GM21390 (cell line): ENCODE results near the gene POPDC2.

Experiments used
- ATAC-seq: cut with Tn5 transposase; IDR thresholded peaks from one replicate; pipeline ENCODE4 v1.9.1; 2021; ENCODE audit not compliant: unreplicated experiment

Gene POPDC2

DNA sequence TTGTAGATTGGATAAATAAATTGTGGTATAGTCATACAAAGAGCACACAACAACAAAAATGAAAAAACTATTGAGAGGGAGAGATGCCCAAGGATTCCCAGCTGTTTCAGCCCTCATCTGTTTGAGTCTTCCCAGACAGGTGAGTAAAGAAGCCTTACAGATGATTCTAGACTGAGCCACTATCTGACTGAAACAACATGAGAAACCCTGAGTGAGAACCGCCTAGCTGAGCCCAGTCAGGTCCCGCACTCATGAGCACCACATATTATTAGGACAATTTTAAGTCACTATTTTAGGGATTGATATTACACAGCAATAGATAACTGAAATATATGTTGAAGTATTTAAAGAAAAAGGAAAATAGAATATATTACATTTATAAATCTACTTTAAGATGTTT lies 19.0 kb downstream of the POPDC2 start:
- ATAC-seq = no peak

DNA sequence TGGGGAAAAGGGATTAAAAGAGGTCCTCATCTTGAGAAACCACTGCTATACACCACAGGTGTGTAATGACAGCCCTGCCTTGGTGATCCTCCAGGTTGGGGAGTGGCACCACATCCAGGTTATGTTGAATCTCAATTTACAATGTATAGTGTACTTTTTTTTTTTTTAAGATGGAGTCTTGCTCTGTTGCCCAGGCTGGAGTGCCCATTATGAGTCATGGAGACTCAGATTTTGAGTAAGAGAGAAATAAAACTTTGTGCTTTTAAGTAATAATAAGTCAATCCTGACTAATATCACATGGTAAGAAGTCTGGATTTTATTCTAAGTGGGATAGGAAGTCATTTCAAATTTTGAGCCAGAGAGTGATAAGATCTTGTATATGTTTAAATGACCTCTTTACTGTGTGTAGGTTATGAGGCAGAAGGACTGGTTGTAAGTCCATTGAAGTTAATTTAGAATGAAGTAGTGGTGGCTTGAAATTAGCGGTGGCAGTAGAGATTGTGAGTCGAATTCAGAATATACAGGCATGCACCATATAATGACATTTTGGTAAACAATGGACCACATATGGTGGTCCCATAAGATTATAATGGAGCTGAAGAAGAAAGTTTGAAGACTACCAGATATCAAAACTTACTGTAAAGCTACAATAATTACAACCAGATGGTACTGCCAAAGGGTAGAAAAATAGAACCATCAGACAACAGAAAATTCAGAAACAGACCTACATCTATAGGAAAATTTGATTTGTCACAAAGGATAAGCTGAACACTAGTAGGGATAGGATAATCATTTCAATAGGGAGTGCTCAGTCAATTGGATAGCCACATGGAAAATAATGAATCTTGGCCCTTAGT lies 20.7 kb downstream of the POPDC2 start:
- no peak for ATAC-seq

DNA sequence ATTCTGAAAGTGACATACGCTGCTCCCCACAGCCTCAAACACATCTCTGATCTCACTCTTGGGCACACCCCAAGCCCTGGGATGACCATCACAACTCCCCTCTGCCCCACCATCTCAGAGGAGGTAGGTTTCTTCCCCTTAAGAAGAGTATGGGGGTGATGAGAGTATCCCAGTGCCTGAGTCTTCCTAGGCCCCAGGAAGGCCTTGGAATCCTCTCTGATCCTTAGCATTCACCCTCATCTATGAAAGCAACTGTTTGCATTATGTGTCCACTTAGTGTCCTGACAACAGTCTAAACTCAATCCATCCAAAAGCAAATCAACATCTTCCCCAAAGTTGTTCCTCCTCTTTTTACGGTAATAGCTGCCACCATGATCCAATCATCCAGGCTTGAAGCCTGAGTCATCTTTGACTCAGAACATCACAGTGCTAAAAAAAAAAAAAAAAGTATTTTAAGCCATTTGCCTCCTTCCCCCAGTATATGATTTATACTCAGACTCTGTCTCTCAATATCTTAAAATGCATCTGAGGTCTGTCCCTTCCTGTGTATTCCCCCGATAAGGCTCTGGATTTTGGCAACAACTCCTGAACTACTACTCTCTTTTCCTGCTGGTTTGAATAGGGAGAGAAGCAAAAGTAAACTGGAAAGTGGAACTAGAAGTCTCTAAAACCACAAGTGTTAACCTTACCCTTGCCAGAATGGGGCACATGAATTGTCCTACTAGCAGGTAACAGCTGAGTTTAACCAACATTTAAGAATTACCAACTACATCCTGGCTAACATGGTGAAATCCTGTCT lies 22.5 kb downstream of the POPDC2 start:
- ATAC-seq = peak; percentile 43

DNA sequence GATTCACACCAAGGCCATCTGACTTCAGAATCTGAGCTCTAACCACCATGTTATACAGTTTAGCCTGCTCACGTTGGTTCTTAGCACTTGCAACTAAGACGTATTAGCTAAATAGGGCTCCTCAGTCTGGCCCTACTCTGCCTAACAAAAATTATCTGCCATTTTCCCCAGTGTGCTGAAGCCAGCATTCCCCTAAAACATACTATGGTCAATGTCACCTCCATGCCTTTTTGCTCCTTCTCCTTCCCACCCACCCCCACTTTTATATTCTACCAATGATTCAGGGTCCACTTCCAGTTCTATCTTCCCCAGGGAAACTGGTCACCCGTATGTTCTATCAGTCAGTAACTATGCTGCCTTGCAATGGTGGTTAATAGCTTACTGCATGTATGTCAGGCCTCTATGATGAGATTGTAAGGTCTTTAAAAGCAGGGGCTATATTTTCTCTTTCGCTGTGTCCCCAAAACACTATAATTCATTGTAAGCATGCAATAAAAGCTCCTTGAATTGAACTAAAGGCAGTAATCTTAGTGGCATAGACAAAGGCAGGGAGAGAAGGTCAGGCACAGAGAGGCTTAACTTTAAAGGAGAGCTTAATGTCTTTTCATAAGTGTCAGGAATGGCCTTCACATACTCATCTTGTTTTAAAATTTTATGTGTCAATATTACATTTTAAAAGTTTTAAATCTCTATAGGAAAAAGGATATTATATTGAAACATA lies 23.3 kb downstream of the POPDC2 start:
- ATAC-seq = no peak

DNA sequence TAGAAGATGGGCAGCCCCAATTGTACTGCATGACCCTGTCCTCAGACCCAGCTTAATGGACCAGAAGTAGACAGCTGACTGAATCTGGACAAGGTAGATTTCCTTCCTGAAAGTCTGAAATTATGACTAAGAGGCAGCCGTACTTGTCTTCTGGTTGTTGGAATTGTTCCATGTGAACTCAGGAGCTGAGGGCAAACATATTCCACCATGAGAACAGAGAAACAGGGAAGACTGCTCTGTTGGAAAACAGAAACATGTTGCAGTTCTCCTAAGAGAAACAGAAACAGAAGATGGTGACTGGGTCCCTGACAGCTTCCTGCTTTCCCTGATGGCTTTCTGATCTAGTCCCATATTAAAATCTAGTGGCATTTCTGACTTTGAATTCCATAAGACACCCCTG lies 24.1 kb downstream of the POPDC2 start:
- no peak for ATAC-seq

DNA sequence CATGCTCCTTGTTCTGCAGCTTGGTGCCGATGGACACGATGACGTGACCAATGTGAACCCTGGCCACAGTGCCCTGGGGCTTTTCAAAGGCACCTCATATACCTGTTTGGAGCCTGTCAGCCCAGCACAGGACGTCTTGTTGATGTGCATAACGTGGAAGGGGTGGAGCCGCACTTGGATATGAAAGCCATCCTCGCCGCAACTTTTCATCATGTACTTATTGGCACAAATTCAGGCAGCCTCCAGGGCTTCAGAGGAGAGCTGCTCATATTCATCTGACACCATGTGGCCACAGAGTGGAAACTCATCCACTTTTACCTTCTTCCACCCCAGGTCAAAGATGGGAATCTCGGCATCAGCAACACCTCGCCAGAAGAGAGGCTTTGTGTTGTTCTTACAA lies 24.7 kb downstream of the POPDC2 start:
- no peak for ATAC-seq

DNA sequence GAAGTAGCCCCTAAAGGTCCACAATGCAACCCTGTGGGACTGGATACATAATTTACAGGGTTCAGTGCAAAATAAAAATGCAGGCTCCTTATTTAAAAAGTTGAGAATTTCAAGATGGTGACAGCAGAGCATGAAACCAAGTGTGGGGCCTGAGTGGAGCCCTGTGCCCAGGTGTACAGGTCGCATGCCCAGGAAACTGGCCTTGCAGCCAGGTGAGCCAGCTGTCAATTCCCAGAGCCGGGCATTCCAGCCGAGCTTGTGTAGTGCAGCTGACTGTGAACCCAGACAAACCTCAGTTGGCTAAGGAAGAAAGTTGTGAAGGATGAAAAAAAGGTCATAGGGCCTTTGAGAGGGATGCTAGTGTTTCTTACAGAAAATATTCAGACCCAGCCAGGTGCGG lies 27.6 kb downstream of the POPDC2 start:
- ATAC-seq = no peak

DNA sequence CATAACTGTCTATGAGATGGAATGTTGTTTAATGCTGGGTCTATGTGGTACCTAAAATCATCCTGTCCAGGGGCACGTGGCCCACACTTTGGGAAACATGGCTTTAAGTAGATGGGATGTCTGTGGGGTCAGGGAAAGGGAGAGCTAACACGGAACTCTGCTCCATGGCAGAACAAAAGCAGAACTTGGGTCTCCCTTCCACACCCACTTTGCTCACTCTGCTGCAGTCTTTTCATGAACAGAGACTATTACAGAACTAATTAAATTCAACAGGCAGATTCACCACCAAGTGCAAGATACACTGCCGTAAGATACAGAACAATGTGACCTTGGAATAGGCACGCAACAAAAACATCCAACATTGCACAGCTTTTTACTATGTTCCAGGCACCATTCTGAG lies 28.2 kb downstream of the POPDC2 start:
- no peak for ATAC-seq

DNA sequence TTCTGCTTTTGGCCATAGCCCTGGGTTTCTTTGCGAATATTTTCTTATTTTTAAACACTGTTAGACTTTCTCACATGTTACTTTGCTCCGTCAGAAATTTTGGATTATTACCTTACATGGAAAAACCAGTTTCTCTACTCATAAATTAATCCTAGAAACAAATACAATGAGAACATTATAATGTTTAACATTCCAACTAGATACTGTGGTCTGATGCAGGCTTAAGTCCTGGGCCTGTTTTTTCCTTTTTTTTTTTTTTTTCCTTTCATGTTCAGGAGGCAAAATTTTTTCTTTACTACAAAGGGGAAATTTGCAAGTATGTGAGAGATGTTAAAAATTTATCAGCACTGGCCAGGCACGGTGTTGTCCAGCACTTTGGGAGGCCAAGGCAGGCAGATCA lies 28.9 kb downstream of the POPDC2 start:
- no peak for ATAC-seq

DNA sequence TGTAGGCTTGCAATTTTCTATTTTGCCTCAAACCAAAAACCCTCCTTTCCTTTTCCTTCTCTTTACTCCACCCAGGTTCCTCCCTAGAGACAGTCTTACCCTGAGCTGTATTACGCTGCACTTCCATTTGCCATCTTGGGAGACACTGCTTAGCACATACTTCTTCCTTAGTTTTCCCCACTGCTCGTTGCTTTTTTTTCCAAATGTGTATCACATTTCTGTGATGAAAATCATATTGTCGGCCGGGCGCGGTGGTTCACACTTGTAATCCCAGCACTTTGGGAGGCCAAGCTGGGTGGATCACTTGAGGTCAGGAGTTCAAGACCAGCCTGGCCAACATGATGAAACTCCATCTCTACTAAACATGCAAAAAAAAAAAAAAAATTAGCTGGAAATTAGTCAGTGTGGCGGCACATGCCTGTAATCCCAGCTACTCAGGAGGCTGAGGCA lies 29.5 kb downstream of the POPDC2 start:
- ATAC-seq = no peak

DNA sequence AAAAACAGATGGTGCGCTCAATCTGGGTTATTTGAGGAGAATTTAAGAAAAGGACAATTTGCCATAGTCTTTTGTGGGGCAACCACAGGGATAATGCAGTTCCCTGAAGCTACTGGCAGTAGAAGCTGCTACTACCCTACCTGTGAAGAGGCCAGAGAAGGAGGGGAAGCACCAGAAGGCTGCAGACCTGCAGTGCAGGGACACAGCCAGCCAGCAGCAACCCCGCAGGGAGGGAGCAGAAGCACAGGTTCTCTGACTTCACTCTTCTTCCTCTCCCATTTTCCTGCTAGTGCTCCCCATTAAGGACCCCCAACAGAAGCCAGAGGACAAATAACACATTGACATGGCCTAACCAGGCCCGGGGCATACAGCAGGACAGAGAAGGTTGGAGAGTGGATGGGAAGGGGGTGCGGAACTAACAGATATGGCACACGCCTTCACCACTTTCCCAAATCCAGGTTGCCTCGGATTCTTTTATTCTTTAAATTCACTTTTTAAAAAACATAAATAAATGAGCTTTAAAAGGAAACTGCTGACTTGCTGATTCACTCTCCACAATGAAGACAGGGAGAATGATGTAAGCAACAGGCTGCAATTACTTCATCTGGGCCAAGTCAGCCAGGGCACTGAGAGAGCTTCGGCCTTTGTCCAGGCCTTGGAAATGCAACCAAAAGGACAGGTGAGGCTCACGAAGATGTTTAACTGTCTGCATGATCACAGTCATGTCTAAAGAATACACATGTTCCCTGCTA lies 30.1 kb downstream of the POPDC2 start:
- ATAC-seq = no peak

DNA sequence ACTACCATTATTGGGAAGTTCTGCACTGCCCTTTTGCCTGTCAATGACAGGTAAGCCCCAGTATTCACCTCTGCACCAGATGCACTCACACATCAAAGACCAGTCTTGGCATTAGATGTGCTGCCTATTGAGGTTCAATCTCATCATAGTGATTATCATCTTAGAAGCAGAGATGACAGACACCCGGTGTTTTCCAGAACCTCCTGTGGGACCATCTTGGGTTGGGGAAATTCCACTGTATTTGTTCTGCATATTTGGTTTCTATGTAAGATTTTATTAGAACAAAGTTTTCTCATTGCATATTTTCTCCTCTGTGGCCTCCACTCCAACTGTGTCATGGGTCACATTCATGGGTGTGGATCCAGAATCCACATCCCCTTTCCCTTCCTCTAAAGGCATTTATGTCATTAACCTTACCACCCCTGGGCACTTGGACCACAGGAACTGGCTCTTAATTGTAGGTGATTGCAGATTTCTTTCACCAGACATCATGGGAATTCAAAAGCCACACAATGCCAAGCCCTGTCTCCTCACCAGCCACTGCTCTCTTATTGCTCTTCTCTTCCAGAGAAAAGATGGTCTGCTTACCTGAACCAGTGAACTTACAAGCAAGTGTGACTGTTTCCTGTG lies 31.5 kb downstream of the POPDC2 start:
- ATAC-seq = peak; percentile 26

DNA sequence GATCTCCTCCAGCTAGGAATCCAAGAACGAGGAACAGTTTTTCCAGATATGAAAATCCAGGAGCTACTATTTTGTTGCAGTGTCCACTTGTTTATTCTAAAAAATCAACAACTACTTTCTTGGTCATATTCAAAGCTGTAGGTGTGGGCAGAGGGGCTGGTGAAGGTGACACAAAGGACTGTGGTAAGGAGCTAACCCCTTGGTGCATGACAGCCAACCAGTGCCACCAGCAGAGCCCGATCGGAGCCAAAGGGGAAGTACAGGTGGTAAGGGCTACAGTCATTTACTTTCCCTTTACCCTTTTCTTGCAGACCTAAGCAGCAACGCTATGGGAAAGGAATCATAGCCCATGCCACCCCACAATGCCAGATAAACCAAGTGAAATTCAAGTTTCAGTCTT lies 32.0 kb downstream of the POPDC2 start:
- ATAC-seq = peak; percentile 58

DNA sequence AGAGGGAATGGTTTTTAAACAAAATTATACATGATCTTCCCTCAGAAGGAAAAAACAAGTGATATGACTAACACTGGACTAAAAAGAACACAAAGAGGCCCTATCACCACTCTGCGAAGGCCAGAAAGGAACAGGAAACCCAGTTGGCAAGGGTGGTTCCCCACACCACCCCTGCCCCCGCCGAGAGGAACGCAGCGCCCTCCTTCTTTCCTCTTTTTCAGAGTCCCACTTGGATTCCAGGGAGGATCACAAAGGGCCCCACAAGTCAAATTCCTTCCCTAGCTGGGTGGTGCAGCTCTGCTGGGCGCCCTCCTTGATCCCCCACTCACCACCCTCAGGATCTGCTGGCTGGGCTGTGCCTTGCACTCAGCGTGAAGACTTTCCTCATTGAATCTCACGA lies 32.9 kb downstream of the POPDC2 start:
- ATAC-seq = no peak

DNA sequence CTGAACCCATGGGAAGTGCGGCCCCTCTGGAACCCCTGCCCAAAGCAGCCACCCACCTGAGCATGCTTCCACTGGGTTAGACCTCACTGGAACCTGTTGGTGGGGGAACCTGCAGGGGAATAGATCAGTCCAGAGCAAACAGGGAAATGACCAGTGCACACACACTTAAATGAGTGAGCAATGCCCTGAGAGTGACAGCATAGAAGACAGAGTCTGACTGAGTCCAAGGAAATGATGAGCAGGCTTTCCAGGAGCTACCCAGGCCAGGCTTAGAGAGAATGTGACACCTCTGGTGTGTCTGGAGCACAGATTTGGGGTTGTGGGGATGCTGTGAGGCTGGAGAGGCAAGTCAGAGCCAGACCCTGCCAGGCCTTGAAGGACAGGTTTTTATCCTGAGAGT lies 34.2 kb downstream of the POPDC2 start:
- no peak for ATAC-seq

DNA sequence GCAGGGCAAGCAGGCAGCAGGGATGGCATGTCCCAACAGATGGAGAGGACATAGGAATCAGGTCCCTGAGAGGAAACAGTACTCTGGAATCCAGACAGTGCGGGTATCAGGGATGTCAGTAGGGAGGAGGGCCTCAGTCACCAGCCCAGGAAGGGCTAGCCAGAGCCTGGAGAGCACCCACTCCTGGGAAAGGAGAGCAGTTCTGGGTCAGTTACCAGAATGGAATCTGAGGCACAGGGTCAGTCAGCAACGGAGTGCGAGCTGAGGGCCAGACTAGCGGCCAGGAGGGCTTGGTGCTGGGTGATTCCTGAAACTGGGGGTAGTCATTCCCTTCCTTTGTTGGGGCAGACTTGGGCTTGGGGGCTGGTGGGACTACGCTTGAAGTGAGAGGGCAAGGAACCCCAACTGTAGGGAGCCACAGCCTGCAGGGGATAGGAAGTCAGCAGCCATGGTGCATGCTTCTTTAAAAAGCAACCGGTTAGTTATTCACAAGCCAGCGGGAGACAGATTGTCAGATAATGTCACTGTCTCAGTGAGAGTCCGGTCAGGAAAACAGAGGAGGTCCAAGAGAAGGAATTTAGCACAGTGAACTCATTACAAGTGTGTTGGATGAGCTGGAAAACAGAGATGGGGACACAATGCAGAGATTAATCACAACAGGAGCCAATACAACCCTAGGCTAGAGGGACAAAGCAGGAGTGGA lies 34.8 kb downstream of the POPDC2 start:
- no peak for ATAC-seq

DNA sequence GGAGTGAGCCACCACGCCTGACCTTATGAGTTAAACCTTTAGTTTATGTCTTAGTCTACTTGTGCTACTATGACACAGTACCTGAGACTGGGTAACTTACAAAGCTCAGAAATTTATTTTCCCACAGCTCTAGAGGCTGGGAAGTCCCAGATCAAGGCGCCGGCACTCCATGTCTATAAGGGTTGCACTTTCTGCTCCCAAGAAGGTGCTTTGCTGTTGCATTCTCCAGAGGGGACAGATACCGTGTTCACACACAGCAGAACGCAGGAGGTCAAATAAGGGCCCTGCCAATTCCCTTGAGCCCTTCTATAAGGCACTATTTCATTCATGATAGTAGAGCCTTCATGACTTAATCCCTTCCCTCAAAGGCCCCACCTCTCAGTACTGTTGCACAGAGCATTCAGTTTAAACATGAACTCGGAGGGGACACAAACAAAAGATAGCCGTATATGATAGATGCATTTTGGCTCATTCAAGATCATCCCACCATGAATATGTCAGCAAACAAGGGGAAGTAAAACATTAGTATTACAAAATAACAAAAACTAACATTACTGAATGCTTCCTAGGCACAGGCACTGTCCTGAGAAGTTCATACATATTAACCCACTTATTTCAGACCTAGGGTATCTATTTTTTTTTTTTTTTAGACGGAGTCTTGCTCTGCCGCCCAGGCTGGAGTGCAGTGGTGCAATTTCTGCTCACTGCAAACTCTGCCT lies 36.2 kb downstream of the POPDC2 start:
- ATAC-seq = no peak

DNA sequence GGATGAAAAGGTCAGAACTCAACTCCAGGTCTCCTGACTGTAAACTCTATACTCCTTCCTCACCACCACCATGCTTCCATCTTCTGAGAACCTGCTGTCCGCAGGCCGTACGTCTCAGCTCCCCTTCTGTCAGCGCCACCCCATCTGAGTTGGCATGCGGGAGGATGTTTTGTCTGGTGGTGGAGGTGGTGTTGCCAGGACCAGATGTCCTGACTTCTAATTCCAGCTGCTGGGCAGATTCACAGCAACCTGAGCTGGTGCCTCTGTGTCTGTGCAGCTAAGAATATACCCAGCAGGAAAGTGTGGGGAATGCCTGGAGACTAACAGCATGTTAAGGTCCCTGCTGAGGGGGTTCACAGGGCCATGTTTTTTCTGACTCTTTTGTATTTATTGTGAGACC lies 39.5 kb downstream of the POPDC2 start:
- ATAC-seq = no peak

DNA sequence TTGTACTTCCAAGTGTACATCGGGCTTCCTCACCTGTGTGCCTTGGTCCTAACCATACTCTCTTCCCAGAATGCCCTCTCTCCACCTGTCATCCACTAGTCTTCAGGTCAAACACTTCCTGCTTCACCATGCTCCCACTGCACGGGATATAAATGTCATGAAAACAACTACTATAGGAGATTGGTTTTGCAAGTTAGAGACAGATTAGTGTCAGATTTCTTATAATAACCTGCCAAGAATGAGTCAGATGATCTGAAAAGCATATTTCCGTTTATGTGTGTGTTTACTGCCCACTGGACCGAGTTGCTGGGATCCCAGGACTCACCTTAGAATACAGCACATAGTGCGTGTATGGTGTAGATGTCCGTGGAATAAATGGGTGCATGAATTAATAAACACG lies 41.3 kb downstream of the POPDC2 start:
- no peak for ATAC-seq
